GM19328 (cell line): ENCODE data around the gene FRMD1.

Experiments
- ATAC-seq: cut with Tn5 transposase; IDR thresholded peaks from one replicate; pipeline ENCODE4 v1.9.1; 2021; ENCODE audit warnings: mild to moderate bottlenecking, moderate library complexity; ENCODE audit not compliant: unreplicated experiment

FRMD1 gene

GRCh38 chr6:168096271-168096764 is 17.3 kb upstream of the FRMD1 start:
- ATAC-seq, result no peak

GRCh38 chr6:168095716-168096250 is 16.8 kb upstream of the FRMD1 start:
- no peak for ATAC-seq

- no peak for ATAC-seq
Observed at GRCh38 chr6:168095171-168095691, 16.2 kb upstream of the FRMD1 start.

- no peak for ATAC-seq
Observed at GRCh38 chr6:168093634-168094033, 14.6 kb upstream of the FRMD1 start.

GRCh38 chr6:168093071-168093505 is 14.1 kb upstream of the FRMD1 start:
- ATAC-seq, result no peak

- ATAC-seq, result no peak
Observed at GRCh38 chr6:168092541-168092940, 13.5 kb upstream of the FRMD1 start.

GRCh38 chr6:168091381-168092264 is 12.6 kb upstream of the FRMD1 start:
- ATAC-seq, result no peak

- no peak for ATAC-seq
Observed at GRCh38 chr6:168090706-168091105, 11.7 kb upstream of the FRMD1 start.

- ATAC-seq, result no peak
Observed at GRCh38 chr6:168090064-168090690, 11.2 kb upstream of the FRMD1 start.

- no peak for ATAC-seq
Observed at GRCh38 chr6:168089186-168090063, 10.4 kb upstream of the FRMD1 start.

- no peak for ATAC-seq
Observed at GRCh38 chr6:168088161-168089053, 9.4 kb upstream of the FRMD1 start.

GRCh38 chr6:168087436-168088160 is 8.6 kb upstream of the FRMD1 start:
- ATAC-seq, result no peak

- ATAC-seq, result no peak
Observed at GRCh38 chr6:168086616-168087015, 7.6 kb upstream of the FRMD1 start.

- ATAC-seq, result no peak
Observed at GRCh38 chr6:168086066-168086465, 7.1 kb upstream of the FRMD1 start.

- no peak for ATAC-seq
Observed at GRCh38 chr6:168084465-168085160, 5.6 kb upstream of the FRMD1 start.

GRCh38 chr6:168083514-168083885 is 4.5 kb upstream of the FRMD1 start:
- ATAC-seq, result no peak

- no peak for ATAC-seq
Observed at GRCh38 chr6:168082860-168083513, 4.0 kb upstream of the FRMD1 start.
